ENCODE results near the gene TMEM86A. TPM values are rescaled to one million over a fixed set of nuclear protein-coding genes. Genes with fewer than 3 reads are reported as not detected.
"Not testable (repeated sequence)": the region's sequence is repeated elsewhere in the genome, so short reads cannot be mapped to it uniquely, and the experiment has no call there.

The TMEM86A gene
- total RNA-seq (1 to 10 TPM; 4.6 to 6.8 (median 5.1) TPM), polyA plus RNA-seq (3.6 TPM)
- long read RNA-seq, donor 1, transcript TMEM86A-201 (3 exons, 3,595 nt): major isoform, 6 of 6 reads
- long read RNA-seq, donor 1, partial matches to known transcripts: 0 of 6 reads
- long read RNA-seq, donor 1, other reads (novel, unspliced or antisense): 0 of 6 reads
- long read RNA-seq, donor 2, transcript TMEM86A-201 (3 exons, 3,595 nt): major isoform, 5 of 5 reads
- long read RNA-seq, donor 2, partial matches to known transcripts: 0 of 5 reads
- long read RNA-seq, donor 2, other reads (novel, unspliced or antisense): 0 of 5 reads
- long read RNA-seq, donor 3, transcript TMEM86A-201 (3 exons, 3,595 nt): major isoform, 20 of 22 reads
- long read RNA-seq, donor 3, partial matches to known transcripts: 1 of 22 reads
- long read RNA-seq, donor 3, other reads (novel, unspliced or antisense): 1 of 22 reads
- long read RNA-seq, donor 4, transcript TMEM86A-201 (3 exons, 3,595 nt): major isoform, 6 of 8 reads
- long read RNA-seq, donor 4, partial matches to known transcripts: 0 of 8 reads
- long read RNA-seq, donor 4, other reads (novel, unspliced or antisense): 2 of 8 reads

- peak; percentile 96 to 97 for ATAC-seq
- H3K4me1 ChIP-seq (ENCODE audit: control insufficient read depth, insufficient read depth, low read length): peaks cover 3% of the 10 kb centered on the region
- H3K27me3 ChIP-seq (ENCODE audit: control insufficient read depth, insufficient read depth): no peaks in the 10 kb centered on the region
- WGBS: under 1% methylated on average over 98 of the region's 98 CpGs
- intact Hi-C loops (cut with DNase I): no loop called here
- H3K9me3 ChIP-seq (ENCODE audit: control insufficient read depth, low read length): no peaks in the 10 kb centered on the region
- H3K27ac ChIP-seq (ENCODE audit: low read length): peak within 1 kb of the TSS; percentile 74
- peak; percentile 94 to 99 (median 98) for DNase-seq
- peak within 1 kb of the TSS; percentile 81 for H3K4me3 ChIP-seq (ENCODE audit: low read length)
Observed at GRCh38 chr11:18698341-18699268, at the start of gene TMEM86A. Gene TMEM86A (plus strand): TSS chr11:18698779. CDS start chr11:18698887, 108 bp downstream.

- H3K9me3 ChIP-seq (ENCODE audit: control insufficient read depth, low read length): no peaks in the 10 kb centered on the region
- intact Hi-C loops (cut with DNase I): no loop called here
- no peaks in the 10 kb centered on the region for H3K27me3 ChIP-seq (ENCODE audit: control insufficient read depth, insufficient read depth)
- no peak overlapping the region for H3K27ac ChIP-seq (ENCODE audit: low read length)
- no peaks in the 10 kb centered on the region for H3K4me1 ChIP-seq (ENCODE audit: control insufficient read depth, insufficient read depth, low read length)
- DNase-seq (no peak), ATAC-seq (no peak)
- H3K4me3 ChIP-seq (ENCODE audit: low read length): no peak overlapping the region
- 73% methylated on average over 4 of the region's 4 CpGs for WGBS
Observed at GRCh38 chr11:18650353-18650752, 48.2 kb upstream of the TMEM86A start.

GRCh38 chr11:18650859-18651557 is 47.6 kb upstream of the TMEM86A start:
- intact Hi-C loops (cut with DNase I): no loop called here

GRCh38 chr11:18657673-18658072 is 40.9 kb upstream of the TMEM86A start:
- no peak for DNase-seq
- Histone ChIP-seq H3K4me3 (ENCODE audit: low read length) (no peak overlapping the region), H3K9me3 (ENCODE audit: control insufficient read depth, low read length) (no peaks in the 10 kb centered on the region), H3K4me1 (ENCODE audit: control insufficient read depth, insufficient read depth, low read length) (no peaks in the 10 kb centered on the region), H3K27me3 (ENCODE audit: control insufficient read depth, insufficient read depth) (no peaks in the 10 kb centered on the region), H3K27ac (ENCODE audit: low read length) (no peak overlapping the region)
- WGBS: 86% methylated on average over 5 of the region's 5 CpGs
- intact Hi-C loops (cut with DNase I): no loop called here
- no peak for ATAC-seq

More at GRCh38 chr11:18650859-18651557, 47.6 kb upstream of the TMEM86A start:
- WGBS: 74% methylated on average over 19 of the region's 19 CpGs
- ATAC-seq (peak in 1 of 2 donors; percentile 31), DNase-seq (peak in 2 of 3 donors; percentile 57 to 59)
- H3K27ac ChIP-seq (ENCODE audit: low read length): no peak overlapping the region
- no peaks in the 10 kb centered on the region for H3K4me1 ChIP-seq (ENCODE audit: control insufficient read depth, insufficient read depth, low read length)
- no peak overlapping the region for H3K4me3 ChIP-seq (ENCODE audit: low read length)
- no peaks in the 10 kb centered on the region for H3K27me3 ChIP-seq (ENCODE audit: control insufficient read depth, insufficient read depth)
- no peaks in the 10 kb centered on the region for H3K9me3 ChIP-seq (ENCODE audit: control insufficient read depth, low read length)

- H3K4me3 ChIP-seq (ENCODE audit: low read length); H3K27me3 ChIP-seq (ENCODE audit: control insufficient read depth, insufficient read depth); DNase-seq; H3K4me1 ChIP-seq (ENCODE audit: control insufficient read depth, insufficient read depth, low read length); H3K9me3 ChIP-seq (ENCODE audit: control insufficient read depth, low read length); H3K27ac ChIP-seq (ENCODE audit: low read length); intact Hi-C loops (cut with DNase I); ATAC-seq: not testable (repeated sequence)
- WGBS: 58% methylated on average over 10 of the region's 10 CpGs
Observed at GRCh38 chr11:18665353-18665872, 33.2 kb upstream of the TMEM86A start.

GRCh38 chr11:18668131-18668530 is 30.4 kb upstream of the TMEM86A start:
- WGBS: 89% methylated on average over 4 of the region's 4 CpGs
- DNase-seq (no peak), ATAC-seq (no peak)
- Histone ChIP-seq H3K27me3 (ENCODE audit: control insufficient read depth, insufficient read depth) (no peaks in the 10 kb centered on the region), H3K27ac (ENCODE audit: low read length) (no peak overlapping the region), H3K4me3 (ENCODE audit: low read length) (no peak overlapping the region), H3K9me3 (ENCODE audit: control insufficient read depth, low read length) (no peaks in the 10 kb centered on the region), H3K4me1 (ENCODE audit: control insufficient read depth, insufficient read depth, low read length) (no peaks in the 10 kb centered on the region)
- intact Hi-C loops (cut with DNase I): no loop called here

- no peak overlapping the region for H3K4me3 ChIP-seq (ENCODE audit: low read length)
- no peaks in the 10 kb centered on the region for H3K4me1 ChIP-seq (ENCODE audit: control insufficient read depth, insufficient read depth, low read length)
- no peaks in the 10 kb centered on the region for H3K27me3 ChIP-seq (ENCODE audit: control insufficient read depth, insufficient read depth)
- no peak overlapping the region for H3K27ac ChIP-seq (ENCODE audit: low read length)
- WGBS: 36% methylated on average over 2 of the region's 2 CpGs
- intact Hi-C loops (cut with DNase I): no loop called here
- DNase-seq: no peak
- no peak for ATAC-seq
- H3K9me3 ChIP-seq (ENCODE audit: control insufficient read depth, low read length): no peaks in the 10 kb centered on the region
Observed at GRCh38 chr11:18669219-18669596, 29.4 kb upstream of the TMEM86A start.

- Histone ChIP-seq H3K4me3 (ENCODE audit: low read length) (no peak overlapping the region), H3K27ac (ENCODE audit: low read length) (no peak overlapping the region), H3K27me3 (ENCODE audit: control insufficient read depth, insufficient read depth) (no peaks in the 10 kb centered on the region), H3K9me3 (ENCODE audit: control insufficient read depth, low read length) (no peaks in the 10 kb centered on the region), H3K4me1 (ENCODE audit: control insufficient read depth, insufficient read depth, low read length) (no peaks in the 10 kb centered on the region)
- ATAC-seq (no peak), DNase-seq (no peak)
- 74% methylated on average over 4 of the region's 4 CpGs for WGBS
- intact Hi-C loops (cut with DNase I): no loop called here
Observed at GRCh38 chr11:18669711-18670110, 28.9 kb upstream of the TMEM86A start.

- H3K4me1 ChIP-seq (ENCODE audit: control insufficient read depth, insufficient read depth, low read length): no peaks in the 10 kb centered on the region
- intact Hi-C loops (cut with DNase I): no loop called here
- no peaks in the 10 kb centered on the region for H3K27me3 ChIP-seq (ENCODE audit: control insufficient read depth, insufficient read depth)
- 89% methylated on average over 2 of the region's 2 CpGs for WGBS
- no peak overlapping the region for H3K27ac ChIP-seq (ENCODE audit: low read length)
- DNase-seq (no peak), ATAC-seq (no peak)
- no peaks in the 10 kb centered on the region for H3K9me3 ChIP-seq (ENCODE audit: control insufficient read depth, low read length)
- H3K4me3 ChIP-seq (ENCODE audit: low read length): no peak overlapping the region
Observed at GRCh38 chr11:18671246-18671645, 27.3 kb upstream of the TMEM86A start.

- H3K9me3 ChIP-seq (ENCODE audit: control insufficient read depth, low read length): not testable (repeated sequence)
Observed at GRCh38 chr11:18672209-18672608, 26.4 kb upstream of the TMEM86A start.

More at GRCh38 chr11:18672209-18672608, 26.4 kb upstream of the TMEM86A start:
- ATAC-seq; H3K27me3 ChIP-seq (ENCODE audit: control insufficient read depth, insufficient read depth); intact Hi-C loops (cut with DNase I); DNase-seq; H3K4me3 ChIP-seq (ENCODE audit: low read length); H3K4me1 ChIP-seq (ENCODE audit: control insufficient read depth, insufficient read depth, low read length); H3K27ac ChIP-seq (ENCODE audit: low read length): not testable (repeated sequence)
- 77% methylated on average over 7 of the region's 7 CpGs for WGBS
